ENCODE results near the gene NEUROD2.

DNA sequence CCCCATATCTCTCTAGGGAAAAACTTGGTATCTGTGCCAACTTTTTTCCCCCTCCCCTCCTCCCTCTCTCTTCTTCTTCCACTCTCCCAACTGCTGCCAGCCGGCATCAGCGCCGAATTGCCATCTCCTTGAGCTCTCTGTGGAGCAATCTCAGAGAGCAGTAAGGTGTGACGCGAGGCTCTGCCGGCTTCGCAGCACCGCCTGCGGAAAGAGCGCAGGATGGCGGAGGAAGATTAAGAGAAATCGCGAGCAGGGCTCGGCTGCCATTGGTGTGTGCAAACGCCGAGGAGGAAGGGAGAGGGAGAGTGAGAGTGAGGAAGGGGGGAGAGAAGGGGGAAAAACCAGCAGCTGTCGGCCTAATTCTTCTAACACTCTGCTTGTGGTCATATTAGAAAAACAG lies 44.2 kb downstream of the NEUROD2 start:
- TF ChIP-seq, protein P1, sequence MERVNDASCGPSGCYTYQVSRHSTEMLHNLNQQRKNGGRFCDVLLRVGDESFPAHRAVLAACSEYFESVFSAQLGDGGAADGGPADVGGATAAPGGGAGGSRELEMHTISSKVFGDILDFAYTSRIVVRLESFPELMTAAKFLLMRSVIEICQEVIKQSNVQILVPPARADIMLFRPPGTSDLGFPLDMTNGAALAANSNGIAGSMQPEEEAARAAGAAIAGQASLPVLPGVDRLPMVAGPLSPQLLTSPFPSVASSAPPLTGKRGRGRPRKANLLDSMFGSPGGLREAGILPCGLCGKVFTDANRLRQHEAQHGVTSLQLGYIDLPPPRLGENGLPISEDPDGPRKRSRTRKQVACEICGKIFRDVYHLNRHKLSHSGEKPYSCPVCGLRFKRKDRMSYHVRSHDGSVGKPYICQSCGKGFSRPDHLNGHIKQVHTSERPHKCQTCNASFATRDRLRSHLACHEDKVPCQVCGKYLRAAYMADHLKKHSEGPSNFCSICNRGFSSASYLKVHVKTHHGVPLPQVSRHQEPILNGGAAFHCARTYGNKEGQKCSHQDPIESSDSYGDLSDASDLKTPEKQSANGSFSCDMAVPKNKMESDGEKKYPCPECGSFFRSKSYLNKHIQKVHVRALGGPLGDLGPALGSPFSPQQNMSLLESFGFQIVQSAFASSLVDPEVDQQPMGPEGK (CRISPR knock-in tag; IDR thresholded peaks at IDR 0.05; ENCODE audit: borderline replicate concordance) = no peak
- TF ChIP-seq, protein P2, sequence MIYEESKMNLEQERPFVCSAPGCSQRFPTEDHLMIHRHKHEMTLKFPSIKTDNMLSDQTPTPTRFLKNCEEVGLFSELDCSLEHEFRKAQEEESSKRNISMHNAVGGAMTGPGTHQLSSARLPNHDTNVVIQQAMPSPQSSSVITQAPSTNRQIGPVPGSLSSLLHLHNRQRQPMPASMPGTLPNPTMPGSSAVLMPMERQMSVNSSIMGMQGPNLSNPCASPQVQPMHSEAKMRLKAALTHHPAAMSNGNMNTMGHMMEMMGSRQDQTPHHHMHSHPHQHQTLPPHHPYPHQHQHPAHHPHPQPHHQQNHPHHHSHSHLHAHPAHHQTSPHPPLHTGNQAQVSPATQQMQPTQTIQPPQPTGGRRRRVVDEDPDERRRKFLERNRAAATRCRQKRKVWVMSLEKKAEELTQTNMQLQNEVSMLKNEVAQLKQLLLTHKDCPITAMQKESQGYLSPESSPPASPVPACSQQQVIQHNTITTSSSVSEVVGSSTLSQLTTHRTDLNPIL (CRISPR knock-in tag; IDR thresholded peaks at IDR 0.05; ENCODE audit: low read depth) = no peak
- TF ChIP-seq TOX (CRISPR knock-in tag; IDR thresholded peaks at IDR 0.05; ENCODE audit: borderline replicate concordance) = no peak
